Endothelial cell of umbilical vein (primary cell): ENCODE measurements around the gene SORCS2. TPM values are rescaled to one million over a fixed set of nuclear protein-coding genes. Genes with fewer than 3 reads are reported as not detected.

ENCODE experiments used
- BruUV-seq: library from RNA; stranded (reverse); fragments of 400-500 nt; replicated peaks from 2 replicates; lab custom pipeline; 2021; lab: Mats Ljungman, UMichigan
- CTCF ChIA-PET: fragments of 300-600, 350-600 bp; sonication (Branson Sonifier 250); formaldehyde crosslinking; loops from one replicate; lab custom pipeline; 2021; ENCODE audit warnings: antibody characterized with exemption, inconsistent platforms; lab: Charles Lee
- POLR2A ChIA-PET: fragments of 300-600, 350-600 bp; sonication (Branson Sonifier 250); formaldehyde crosslinking; loops from one replicate; lab custom pipeline; 2021; ENCODE audit warnings: antibody characterized with exemption, inconsistent platforms; lab: Charles Lee
- DNase-seq: peaks from one replicate; pipeline ENCODE4 v3.0.0-alpha.2; 2011; ENCODE audit warnings: low read depth, low spot score
- FAIRE-seq: peaks from 2 replicates; lab custom pipeline; 2011; peaks lifted over from hg19 to GRCh38; lab: Jason Lieb, UNC
- H2AFZ ChIP-seq: 2 replicates; pipeline ENCODE4 v1.6.0; 2012; ENCODE audit warnings: low read depth, low read length, control low read depth, inconsistent platforms
- H3K27ac ChIP-seq: 2 replicates; pipeline ENCODE4 v1.5.1; 2011; ENCODE audit warnings: low read depth, mild to moderate bottlenecking, control low read depth, low read length, moderate library complexity; ENCODE audit not compliant: insufficient read depth
- H3K27me3 ChIP-seq, 2 experiments: 2 replicates each; pipeline versions ENCODE4 v1.6.0 to v1.6.1; 2011; ENCODE audit warnings: low read length in 2 of 2, mixed read lengths in 1 of 2; ENCODE audit not compliant: control insufficient read depth in 2 of 2, insufficient read depth in 2 of 2
- H3K36me3 ChIP-seq, 2 experiments: 2 replicates in 1 of 2; 3 replicates in 1 of 2; pipeline ENCODE4 v1.5.1; 2011; ENCODE audit warnings: low read length in 2 of 2, mild to moderate bottlenecking in 1 of 2, moderate library complexity in 1 of 2; ENCODE audit not compliant: control insufficient read depth in 2 of 2, insufficient read depth in 2 of 2; ENCODE audit errors: extremely low read depth in 1 of 2
- H3K4me1 ChIP-seq: 3 replicates; pipeline ENCODE4 v1.5.1; 2011; ENCODE audit warnings: mild to moderate bottlenecking, low read length; ENCODE audit not compliant: control insufficient read depth, insufficient read depth; ENCODE audit errors: extremely low read depth
- H3K4me2 ChIP-seq: 2 replicates; pipeline ENCODE4 v1.6.1; 2011; ENCODE audit warnings: low read length, control low read depth, mixed read lengths; ENCODE audit not compliant: insufficient read depth
- H3K4me3 ChIP-seq, 3 experiments: fragments of 200-600 bp in 1 of 3; sonication (generic), shearing (Covaris generic) in 1 of 3; replicated peaks in 1 of 3; 2 replicates each; pipeline ENCODE4 v1.5.1; 2011 to 2016; ENCODE audit warnings: control low read depth in 3 of 3, low read length in 3 of 3, mild to moderate bottlenecking in 2 of 3, inconsistent platforms in 1 of 3, low read depth in 1 of 3, moderate library complexity in 1 of 3; ENCODE audit not compliant: insufficient read depth in 1 of 3
- H3K79me2 ChIP-seq: 2 replicates; pipeline ENCODE4 v1.6.0; 2012; ENCODE audit warnings: low read length, inconsistent platforms; ENCODE audit not compliant: control insufficient read depth, insufficient read depth
- H3K9ac ChIP-seq: replicated peaks from 2 replicates; pipeline ENCODE3; 2011; ENCODE audit warnings: low read length, control low read depth; ENCODE audit not compliant: insufficient read depth; ENCODE audit errors: extremely low read depth
- H3K9me1 ChIP-seq: replicated peaks from 3 replicates; pipeline ENCODE4 v1.6.0; 2011; ENCODE audit warnings: mild to moderate bottlenecking, low read length; ENCODE audit not compliant: control insufficient read depth, insufficient read depth; ENCODE audit errors: extremely low read depth
- H3K9me3 ChIP-seq: replicated peaks from 2 replicates; pipeline ENCODE4 v1.5.1; 2012; ENCODE audit warnings: low read length, inconsistent platforms; ENCODE audit not compliant: control insufficient read depth, insufficient read depth
- H4K20me1 ChIP-seq: replicated peaks from 2 replicates; pipeline ENCODE3; 2011; ENCODE audit warnings: mild to moderate bottlenecking, low read length; ENCODE audit not compliant: control insufficient read depth, insufficient read depth; ENCODE audit errors: extremely low read depth
- EZH2 ChIP-seq: IDR thresholded peaks from 2 replicates; pipeline ENCODE4 v1.6.1; 2012; ENCODE audit warnings: borderline replicate concordance, low read depth, mild to moderate bottlenecking, moderate library complexity, low read length, inconsistent platforms; ENCODE audit not compliant: severe bottlenecking
- FOS ChIP-seq: IDR thresholded peaks from 2 replicates; pipeline ENCODE4 v1.6.1; 2011; ENCODE audit warnings: mild to moderate bottlenecking, low read length, moderate library complexity, borderline replicate concordance; ENCODE audit not compliant: insufficient read depth
- JUN ChIP-seq: IDR thresholded peaks from 2 replicates; pipeline ENCODE4 v1.6.1; 2011; ENCODE audit warnings: borderline replicate concordance, low read depth; ENCODE audit not compliant: insufficient read length, insufficient read depth
- dilution Hi-C: fragments of 300-500 bp; cut with MboI; formaldehyde crosslinking; loops from one replicate; pipeline ENCODE4 v1.15.0; 2019; ENCODE audit warnings: low sequenced_read_pairs; ENCODE audit not compliant: extremely low pct_ligation_motif_present
- intact Hi-C: fragments of 100-400 bp; cut with micrococcal nuclease; formaldehyde crosslinking; loops from one replicate; pipeline ENCODE4 v1.10.0; 2022
- polyA plus RNA-seq, 4 experiments: library from polyadenylated mRNA; depleted of rRNA in 3 of 4; stranded (reverse) in 3 of 4; unstranded in 1 of 4; fragments of >200 nt; gene quantifications; 2 replicates each; pipeline versions ENCODE4 v1.2.1 to v1.2.3, GENCODE V29; 2011 to 2012; ENCODE audit warnings: missing spikeins in 1 of 4
- total RNA-seq: library from RNA; stranded (reverse); gene quantifications from 2 replicates; pipeline ENCODE4 v1.2.3, GENCODE V29; 2021
- TF ChIP-seq, protein P1 (sequence below), 2 donors: IDR thresholded peaks; 1 replicate in 1 of 2; 2 replicates in 1 of 2; pipeline ENCODE4 v1.5.1; 2011; ENCODE audit warnings: low read length in 2 of 2, mild to moderate bottlenecking in 2 of 2, moderate library complexity in 2 of 2, control low read depth in 1 of 2, inconsistent platforms in 1 of 2, low read depth in 1 of 2; ENCODE audit not compliant: insufficient read depth in 1 of 2; ENCODE audit errors: extremely low read depth in 1 of 2

The SORCS2 gene
- total and polyA plus RNA-seq, 2 donors (not counting 3 experiments of a cell fraction or from before 2014, with no cell fraction given): not detected

DNA sequence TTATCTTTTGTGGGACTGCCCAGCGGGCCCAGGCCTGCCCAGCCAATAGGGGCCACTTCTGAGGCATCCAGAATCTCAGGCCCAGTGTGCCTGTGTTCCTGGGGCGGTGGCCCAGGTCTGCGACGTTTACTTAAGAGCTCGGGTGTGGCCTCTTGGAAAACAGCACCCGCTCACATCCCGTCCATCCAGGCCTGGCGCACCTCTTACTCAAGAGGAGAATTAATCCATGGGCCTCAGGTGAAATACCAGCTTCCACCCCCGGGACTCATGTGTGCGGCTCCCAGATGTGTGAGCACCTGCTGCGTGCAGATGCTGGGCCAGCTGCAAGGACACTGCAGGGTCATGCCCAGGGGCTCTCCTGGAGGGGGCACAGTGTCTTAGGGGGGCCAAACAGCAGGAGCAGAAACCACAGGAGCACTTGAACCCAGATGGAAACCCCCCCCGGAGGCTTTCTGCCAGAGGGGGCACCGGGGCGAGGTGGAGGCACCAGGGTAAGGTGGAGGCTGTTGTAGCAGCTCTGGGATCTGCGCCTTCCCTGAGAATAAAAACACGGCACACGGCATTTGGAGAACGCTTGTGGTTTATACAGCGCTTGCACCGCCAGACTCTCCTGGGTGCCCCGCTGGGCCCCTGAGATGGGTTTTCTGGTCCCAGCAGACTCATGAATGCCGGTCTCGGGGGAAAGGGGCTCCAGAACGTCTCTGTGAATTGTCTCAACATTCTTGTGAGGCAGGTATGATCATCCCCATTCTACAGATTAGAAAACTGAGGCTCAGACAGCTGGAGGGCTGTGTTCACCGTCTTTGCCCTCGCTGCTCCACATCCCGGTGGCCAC is 239.6 kb downstream of the SORCS2 start:
- Histone ChIP-seq H3K4me3 (no peak overlapping the region), H3K79me2 (no peaks in the 10 kb centered on the region), H3K9me1 (no peaks in the 10 kb centered on the region), H3K27me3 (no peaks in the 10 kb centered on the region), H3K9me3 (no peaks in the 10 kb centered on the region), H3K36me3 (no peaks in the 10 kb centered on the region), H2AFZ (no peak overlapping the region), H3K27ac (no peak overlapping the region), H3K4me2 (no peak overlapping the region), H4K20me1 (no peaks in the 10 kb centered on the region), H3K9ac (no peak overlapping the region), H3K4me1 (no peaks in the 10 kb centered on the region)
- ChIA-PET CTCF (no interaction called here), POLR2A (no interaction called here)
- DNase-seq (no peak), FAIRE-seq (no peak)
- intact Hi-C loops (no loop called here), dilution Hi-C loops (no loop called here)
- TF ChIP-seq EZH2: no peak
- TF ChIP-seq JUN: no peak
- TF ChIP-seq, protein P1, sequence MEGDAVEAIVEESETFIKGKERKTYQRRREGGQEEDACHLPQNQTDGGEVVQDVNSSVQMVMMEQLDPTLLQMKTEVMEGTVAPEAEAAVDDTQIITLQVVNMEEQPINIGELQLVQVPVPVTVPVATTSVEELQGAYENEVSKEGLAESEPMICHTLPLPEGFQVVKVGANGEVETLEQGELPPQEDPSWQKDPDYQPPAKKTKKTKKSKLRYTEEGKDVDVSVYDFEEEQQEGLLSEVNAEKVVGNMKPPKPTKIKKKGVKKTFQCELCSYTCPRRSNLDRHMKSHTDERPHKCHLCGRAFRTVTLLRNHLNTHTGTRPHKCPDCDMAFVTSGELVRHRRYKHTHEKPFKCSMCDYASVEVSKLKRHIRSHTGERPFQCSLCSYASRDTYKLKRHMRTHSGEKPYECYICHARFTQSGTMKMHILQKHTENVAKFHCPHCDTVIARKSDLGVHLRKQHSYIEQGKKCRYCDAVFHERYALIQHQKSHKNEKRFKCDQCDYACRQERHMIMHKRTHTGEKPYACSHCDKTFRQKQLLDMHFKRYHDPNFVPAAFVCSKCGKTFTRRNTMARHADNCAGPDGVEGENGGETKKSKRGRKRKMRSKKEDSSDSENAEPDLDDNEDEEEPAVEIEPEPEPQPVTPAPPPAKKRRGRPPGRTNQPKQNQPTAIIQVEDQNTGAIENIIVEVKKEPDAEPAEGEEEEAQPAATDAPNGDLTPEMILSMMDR (IDR thresholded peaks at IDR 0.05; ENCODE audit: extremely low read depth in 1 of 2, insufficient read depth in 1 of 2, low read depth in 1 of 2, low read length in 2 of 2): no peak
- no peak for TF ChIP-seq FOS
- no TSS peak for BruUV-seq
